Ectodermal cell (in vitro differentiated cells): ENCODE measurements around the gene MAK. TPM values are rescaled to one million over a fixed set of nuclear protein-coding genes. Genes with fewer than 3 reads are reported as not detected.
"Not testable (repeated sequence)": the region's sequence is repeated elsewhere in the genome, so short reads cannot be mapped to it uniquely, and the experiment has no call there.

ENCODE experiments used
- H3K27ac ChIP-seq: 2 replicates; pipeline ENCODE4 v1.7.0; 2013; ENCODE audit warnings: mild to moderate bottlenecking, low read depth, low read length; ENCODE audit not compliant: insufficient read depth, poor library complexity, severe bottlenecking
- H3K27me3 ChIP-seq: 2 replicates; pipeline ENCODE4 v1.7.0; 2013; ENCODE audit warnings: mild to moderate bottlenecking, low read length; ENCODE audit not compliant: insufficient read depth, control insufficient read depth, poor library complexity, severe bottlenecking
- H3K36me3 ChIP-seq: one replicate; pipeline ENCODE4 v1.7.0; 2013; ENCODE audit warnings: low read length; ENCODE audit not compliant: control insufficient read depth, insufficient read depth
- H3K4me1 ChIP-seq: one replicate; pipeline ENCODE4 v1.7.0; 2013; ENCODE audit warnings: low read length; ENCODE audit not compliant: control insufficient read depth, insufficient read depth
- H3K4me3 ChIP-seq: 2 replicates; pipeline ENCODE4 v1.7.0; 2013; ENCODE audit warnings: low read depth, low read length, control low read depth; ENCODE audit not compliant: insufficient read depth
- H3K9me3 ChIP-seq: 2 replicates; pipeline ENCODE4 v1.7.0; 2013; ENCODE audit warnings: mild to moderate bottlenecking, low read length, moderate library complexity; ENCODE audit not compliant: control insufficient read depth
- WGBS, 2 experiments: methylation state at CpG; one replicate each; pipeline ENCODE4 v1.1.7; 2013; ENCODE audit warnings: missing lambda C conversion rate in 2 of 2; 5-methylcytosine and 5-hydroxymethylcytosine counted together
- polyA plus RNA-seq, 4 experiments: library from polyadenylated mRNA; stranded (reverse); fragments of 50-300 nt; gene quantifications; one replicate each; pipeline ENCODE4 v1.2.3, GENCODE V29; 2013

Gene MAK
- polyA plus RNA-seq (2013, experiment 1 of 4), result 2.2 TPM
- 3.8 TPM for polyA plus RNA-seq (2013, experiment 2 of 4)
- 2.2 TPM for polyA plus RNA-seq (2013, experiment 3 of 4)
- polyA plus RNA-seq (2013, experiment 4 of 4), result 2.8 TPM

DNA sequence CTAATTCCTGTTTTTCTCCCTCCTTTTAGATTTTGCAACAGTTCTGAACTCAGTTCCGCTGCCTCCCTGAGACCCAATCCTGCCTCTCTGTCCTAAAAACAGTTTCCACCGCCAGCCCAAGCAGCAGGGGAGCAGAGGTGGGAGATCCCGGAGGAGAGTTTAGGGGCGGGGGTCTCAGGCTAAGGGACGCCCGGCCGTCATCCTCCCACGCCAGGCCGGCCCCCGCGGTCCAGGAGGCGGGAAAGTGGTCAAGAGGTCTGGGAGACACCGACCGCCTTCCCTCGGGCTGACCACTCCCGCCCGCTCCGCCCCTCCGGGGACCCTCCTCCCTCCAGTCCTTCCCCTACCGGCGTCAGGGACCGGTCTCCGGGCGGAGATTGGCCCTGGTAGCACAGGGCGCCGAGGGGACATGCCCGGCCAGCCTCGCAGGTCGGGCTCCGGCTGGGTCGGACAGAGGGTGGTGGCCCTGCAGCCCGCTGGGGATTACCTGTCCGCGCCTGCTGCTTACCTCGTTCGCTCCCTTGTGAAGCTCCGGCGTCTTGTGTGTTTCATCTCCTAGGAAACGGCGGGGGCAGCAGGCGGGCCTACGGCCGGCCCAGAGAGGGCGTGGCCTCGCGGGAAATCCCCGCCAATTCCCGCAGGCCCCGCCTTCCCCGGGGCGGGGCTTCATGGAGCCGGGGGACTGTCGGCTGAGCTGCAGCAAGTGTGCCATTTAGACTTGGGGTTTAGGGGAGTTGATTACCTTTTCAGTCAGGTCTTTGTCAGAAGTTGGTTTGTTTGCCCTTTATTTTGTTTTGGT is at the start of gene MAK:
Gene MAK, minus strand, starts transcription at position 545 of the 799 bp plus-strand sequence. CDS start 7,891 bp downstream, outside the sequence.
- peaks cover 11% of the 10 kb centered on the region for H3K4me1 ChIP-seq
- WGBS, 2 experiments, result 0% methylated on average over 53 of the region's 53 CpGs
- H3K36me3 ChIP-seq, result no peaks in the 10 kb centered on the region
- peak within 1 kb of the TSS; percentile 71 for H3K4me3 ChIP-seq
- H3K27ac ChIP-seq, result peak within 1 kb of the TSS; percentile 98
- peaks cover 9% of the 10 kb centered on the region for H3K27me3 ChIP-seq
- no peaks in the 10 kb centered on the region for H3K9me3 ChIP-seq

DNA sequence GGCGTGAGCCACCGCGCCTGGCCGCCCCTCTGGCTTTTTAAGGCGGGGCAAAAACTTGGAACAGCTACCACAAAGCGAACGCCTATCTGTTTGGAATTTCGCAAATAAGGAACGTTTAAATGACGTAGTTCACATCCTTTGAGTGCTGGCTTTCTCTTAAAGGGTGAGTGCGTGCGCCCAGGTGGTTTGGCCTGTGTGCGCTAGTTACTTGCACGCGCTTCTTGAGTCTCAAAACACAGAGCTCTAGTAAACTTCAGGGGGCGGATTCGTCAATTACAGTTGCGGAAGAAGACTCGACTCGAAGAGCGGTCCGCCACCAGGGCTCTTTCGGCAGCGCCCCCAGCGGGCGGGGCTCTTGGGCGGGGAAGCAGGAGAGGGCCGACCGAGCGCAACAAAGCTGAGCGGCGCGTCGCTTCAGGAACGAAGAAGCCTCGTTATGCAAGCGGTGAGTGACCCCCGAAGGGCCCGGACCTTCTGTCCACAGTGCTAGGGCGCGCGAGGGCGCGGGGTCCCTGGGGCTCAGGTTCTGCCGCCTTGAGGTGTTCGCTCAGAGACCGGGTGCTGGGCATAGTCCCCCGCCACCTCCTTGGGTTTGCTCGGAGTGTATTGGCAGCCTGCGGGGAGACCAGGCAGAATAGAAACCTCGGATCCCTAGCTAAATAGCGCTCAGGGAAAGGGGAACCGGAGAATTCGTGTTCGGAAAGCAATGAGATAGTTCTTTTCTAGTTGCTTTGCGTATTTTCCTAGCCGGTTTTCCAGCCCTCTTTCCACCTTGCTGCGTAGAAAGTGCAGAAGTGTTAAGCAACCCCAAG is 48.6 kb upstream of the MAK start, which contains the start of gene SYCP2L:
Gene SYCP2L, plus strand, starts transcription at position 362 of the 812 bp plus-strand sequence. Its CDS starts 75 bp downstream, at position 437.
- H3K36me3 ChIP-seq, result no peaks in the 10 kb centered on the region
- H3K27me3 ChIP-seq, result peaks cover 43% of the 10 kb centered on the region
- H3K27ac ChIP-seq, result peak within 1 kb of the TSS; percentile 56
- no peaks in the 10 kb centered on the region for H3K4me1 ChIP-seq
- WGBS, 2 experiments, result 0 to 1% methylated on average over 58 of the region's 58 CpGs
- no peaks in the 10 kb centered on the region for H3K9me3 ChIP-seq
- H3K4me3 ChIP-seq, result peak within 1 kb of the TSS; percentile 76

DNA sequence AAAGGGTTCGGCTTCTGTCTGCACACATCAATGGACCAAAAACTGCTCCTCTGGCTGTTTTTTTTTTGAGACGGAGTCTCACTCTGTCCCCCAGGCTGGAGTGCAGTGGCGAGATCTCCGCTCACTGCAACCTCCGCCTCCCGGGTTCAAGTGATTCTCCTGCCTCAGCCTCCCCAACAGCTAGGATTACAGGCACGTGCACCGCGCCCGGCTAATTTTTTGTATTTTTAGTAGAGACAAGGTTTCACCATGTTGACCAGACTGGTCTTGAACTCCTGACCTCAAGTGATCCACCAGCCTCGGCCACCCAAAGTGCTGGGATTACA is 48.0 kb upstream of the MAK start:
- H3K36me3 ChIP-seq, H3K27ac ChIP-seq, H3K9me3 ChIP-seq, H3K4me1 ChIP-seq: not testable (repeated sequence)
- peak overlapping the region; percentile 76 for H3K4me3 ChIP-seq
- peaks cover 49% of the 10 kb centered on the region for H3K27me3 ChIP-seq
- 25 to 26% methylated on average over 11 of the region's 11 CpGs for WGBS, 2 experiments

DNA sequence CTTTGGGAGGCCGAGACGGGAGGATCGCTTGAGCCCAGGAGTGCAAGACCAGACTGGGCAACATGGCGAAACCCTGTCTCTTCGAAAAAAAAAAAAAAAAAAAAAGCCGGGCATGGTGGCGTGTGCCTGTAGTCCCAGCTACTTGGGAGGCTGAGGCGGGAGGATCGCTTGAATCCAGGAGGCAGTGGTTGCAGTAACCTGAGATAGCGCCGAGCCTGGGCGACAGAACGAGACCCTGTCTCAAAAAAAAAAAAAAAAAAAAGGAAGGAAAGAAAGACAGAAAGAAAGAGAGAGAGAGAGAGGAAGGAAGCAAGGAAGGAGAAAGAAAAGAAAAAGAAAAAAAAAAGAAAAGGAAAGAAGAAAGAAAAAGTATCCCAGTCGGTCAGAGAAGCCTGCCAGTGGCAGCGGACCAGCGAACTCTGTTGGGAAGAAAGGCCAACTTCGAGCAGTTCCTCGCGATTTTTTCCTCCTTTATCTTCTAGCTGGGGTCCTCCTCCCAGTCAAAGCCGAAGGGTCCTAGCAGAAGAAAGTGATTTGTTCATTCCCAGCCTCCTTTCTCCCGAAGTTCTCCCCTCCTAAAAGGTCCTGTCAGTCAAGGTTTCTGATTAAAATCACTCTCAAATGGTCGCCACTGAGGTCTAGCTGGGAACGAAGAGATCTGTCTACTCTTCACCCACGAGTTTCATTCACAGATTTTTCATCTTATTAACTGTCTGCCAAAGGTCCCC is 46.1 kb upstream of the MAK start:
- H3K27ac ChIP-seq, result no peak overlapping the region
- no peaks in the 10 kb centered on the region for H3K4me1 ChIP-seq
- H3K36me3 ChIP-seq, result no peaks in the 10 kb centered on the region
- 22 to 23% methylated on average over 24 of the region's 24 CpGs for WGBS, 2 experiments
- H3K9me3 ChIP-seq, result no peaks in the 10 kb centered on the region
- peaks cover 68% of the 10 kb centered on the region for H3K27me3 ChIP-seq
- no peak overlapping the region for H3K4me3 ChIP-seq

- Histone ChIP-seq H3K27ac (no peak overlapping the region), H3K4me1 (no peaks in the 10 kb centered on the region), H3K9me3 (no peaks in the 10 kb centered on the region), H3K4me3 (no peak overlapping the region), H3K36me3 (no peaks in the 10 kb centered on the region), H3K27me3 (peaks cover 76% of the 10 kb centered on the region)
- WGBS, 2 experiments, result 17 to 21% methylated on average over 48 of the region's 51 CpGs
Measured at GRCh38 chr6:10883312-10884244, 45.2 kb upstream of the MAK start.

DNA sequence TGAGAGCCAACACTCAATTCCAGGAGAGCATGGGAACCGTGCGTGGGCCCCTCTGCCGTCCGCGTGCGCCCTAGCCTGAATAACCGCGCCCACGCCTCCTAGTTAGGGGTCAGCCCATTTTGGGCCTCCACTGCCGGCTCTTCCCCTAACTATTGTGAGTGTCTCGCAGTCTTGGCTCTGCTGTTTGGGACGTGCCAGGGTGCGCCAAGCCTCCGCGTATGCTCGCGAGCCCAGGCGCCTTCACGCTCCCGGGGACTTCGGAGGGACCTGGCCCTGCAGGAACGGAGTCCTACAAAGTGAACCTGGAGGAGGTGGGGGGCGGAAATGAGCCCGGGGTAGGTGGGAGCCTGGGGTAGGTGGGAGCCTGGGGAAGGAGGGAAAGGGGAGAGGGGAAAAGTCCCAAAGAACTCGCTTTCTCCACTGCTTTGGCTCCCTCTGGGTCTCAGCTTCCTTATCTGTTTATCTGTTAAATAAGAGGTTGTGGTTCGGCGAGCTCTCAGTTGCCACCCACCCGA is 44.4 kb upstream of the MAK start:
- Histone ChIP-seq H3K9me3 (no peaks in the 10 kb centered on the region), H3K4me3 (peak overlapping the region; percentile 14), H3K36me3 (no peaks in the 10 kb centered on the region), H3K4me1 (no peaks in the 10 kb centered on the region), H3K27me3 (peaks cover 81% of the 10 kb centered on the region), H3K27ac (no peak overlapping the region)
- 4 to 7% methylated on average over 25 of the region's 28 CpGs for WGBS, 2 experiments

DNA sequence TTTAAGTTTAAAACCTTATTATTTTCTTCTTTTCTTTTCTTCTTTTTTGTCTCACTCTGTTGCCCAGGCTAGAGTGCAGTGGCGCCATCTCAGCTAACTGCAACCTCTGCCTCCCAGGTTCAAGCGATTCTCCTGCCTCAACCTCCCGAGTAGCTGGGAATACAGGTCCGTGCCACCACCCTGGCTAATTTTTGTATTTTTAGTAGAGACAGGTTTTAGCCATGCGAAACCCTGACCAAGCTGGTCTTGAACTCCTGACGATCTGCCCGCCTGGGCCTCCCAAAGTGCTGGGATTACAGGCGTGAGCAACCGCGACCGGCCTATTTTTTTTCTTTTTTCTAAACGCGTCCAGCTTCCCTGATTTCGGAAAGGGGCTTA is 43.9 kb upstream of the MAK start:
- 14 to 16% methylated on average over 14 of the region's 14 CpGs for WGBS, 2 experiments
- H3K27ac ChIP-seq, H3K36me3 ChIP-seq, H3K9me3 ChIP-seq, H3K4me3 ChIP-seq, H3K4me1 ChIP-seq: not testable (repeated sequence)
- H3K27me3 ChIP-seq, result peaks cover 81% of the 10 kb centered on the region

DNA sequence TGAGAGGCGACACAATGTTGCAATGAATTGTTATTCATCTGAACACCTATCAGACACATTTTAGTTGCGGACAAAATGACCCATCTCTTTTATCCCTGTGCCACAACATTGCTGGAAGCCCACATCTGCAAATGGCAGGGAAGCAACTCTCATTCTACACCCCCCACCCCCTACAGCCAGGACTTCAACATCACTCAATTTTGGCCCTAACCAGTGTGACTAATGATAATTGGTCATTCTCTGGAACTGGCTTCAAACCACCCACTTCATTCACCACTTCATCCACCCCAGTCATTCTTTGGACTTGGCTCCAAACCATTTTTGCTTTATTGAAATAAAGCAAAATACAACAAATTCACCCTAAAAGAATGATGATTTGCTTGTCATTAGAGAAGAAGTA is 42.0 kb upstream of the MAK start:
- Histone ChIP-seq H3K4me3 (no peak overlapping the region), H3K27me3 (peaks cover 72% of the 10 kb centered on the region), H3K9me3 (no peaks in the 10 kb centered on the region), H3K27ac (no peak overlapping the region), H3K36me3 (no peaks in the 10 kb centered on the region), H3K4me1 (no peaks in the 10 kb centered on the region)
- 89 to 92% methylated on average over 2 of the region's 2 CpGs for WGBS, 2 experiments

GRCh38 chr6:10877871-10878270 is 39.5 kb upstream of the MAK start:
- 93 to 100% methylated on average over 1 of the region's 1 CpG for WGBS, 2 experiments
- H3K27ac ChIP-seq, result no peak overlapping the region
- no peaks in the 10 kb centered on the region for H3K4me1 ChIP-seq
- no peaks in the 10 kb centered on the region for H3K36me3 ChIP-seq
- H3K4me3 ChIP-seq, result no peak overlapping the region
- peaks cover 47% of the 10 kb centered on the region for H3K27me3 ChIP-seq
- H3K9me3 ChIP-seq, result no peaks in the 10 kb centered on the region
